ENCODE measurements around the gene DGLUCY. TPM values are rescaled to one million over a fixed set of nuclear protein-coding genes. Genes with fewer than 3 reads are reported as not detected.

DGLUCY gene
- total RNA-seq = 48.1 and 51.1 TPM in 2 replicates

GRCh38 chr14:91113829-91114078 lies at the start of gene DGLUCY:
Gene DGLUCY, plus strand, starts transcription at chr14:91114073. Its CDS starts 46,222 bp downstream, at chr14:91160295.

GRCh38 chr14:91244501-91244901 lies 130.6 kb downstream of the DGLUCY start, which contains the start of gene GPR68:
Gene GPR68, minus strand, starts transcription at chr14:91244704. Its CDS starts 9,654 bp downstream, at chr14:91235050.

Other genes starting within 250 kb of the DGLUCY start
- 2.1 and 3.1 TPM in 2 replicates for gene RPS6KA5, start 53.4 kb upstream of the DGLUCY start, total RNA-seq
- 0.72 and 1.3 TPM in 2 replicates for gene GPR68, start 130.6 kb downstream of the DGLUCY start, total RNA-seq